NCI-H146 treated with DMSO at 0.1 percent for 48 hours (cell line): ENCODE measurements around the gene SCUBE1.

ENCODE experiments used
- DNase-seq: peaks from one replicate; lab custom pipeline; 2025; ENCODE audit not compliant: unreplicated experiment; lab: John Stamatoyannopoulos, UW

The SCUBE1 gene

DNA sequence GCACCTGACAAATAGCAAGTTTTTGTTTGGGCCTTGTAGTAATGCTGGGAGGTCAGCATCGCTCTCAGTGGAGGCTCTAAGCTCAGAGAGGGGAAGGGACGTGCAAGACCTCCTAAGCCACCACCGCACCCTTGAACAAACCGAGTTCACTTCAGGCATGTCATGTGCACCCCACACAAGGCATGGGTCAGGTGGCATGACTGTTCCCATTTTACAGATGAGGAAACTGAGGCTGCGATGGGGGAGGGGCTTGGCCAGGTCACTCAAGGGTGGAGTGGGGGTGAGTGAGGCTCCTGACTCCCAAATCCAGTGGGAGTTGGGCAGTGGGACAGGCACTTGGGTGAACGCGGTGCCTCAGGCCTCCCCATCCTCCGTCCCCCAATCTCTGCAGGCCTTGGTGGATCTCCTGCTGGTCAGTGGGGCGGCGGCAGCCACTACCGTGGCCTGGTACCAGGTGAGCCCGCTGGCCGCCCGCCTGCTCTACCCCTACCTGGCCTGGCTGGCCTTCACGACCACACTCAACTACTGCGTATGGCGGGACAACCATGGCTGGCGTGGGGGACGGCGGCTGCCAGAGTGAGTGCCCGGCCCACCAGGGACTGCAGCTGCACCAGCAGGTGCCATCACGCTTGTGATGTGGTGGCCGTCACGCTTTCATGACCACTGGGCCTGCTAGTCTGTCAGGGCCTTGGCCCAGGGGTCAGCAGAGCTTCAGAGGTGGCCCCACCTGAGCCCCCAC is 180.6 kb downstream of the SCUBE1 start:
- DNase-seq = no peak

DNA sequence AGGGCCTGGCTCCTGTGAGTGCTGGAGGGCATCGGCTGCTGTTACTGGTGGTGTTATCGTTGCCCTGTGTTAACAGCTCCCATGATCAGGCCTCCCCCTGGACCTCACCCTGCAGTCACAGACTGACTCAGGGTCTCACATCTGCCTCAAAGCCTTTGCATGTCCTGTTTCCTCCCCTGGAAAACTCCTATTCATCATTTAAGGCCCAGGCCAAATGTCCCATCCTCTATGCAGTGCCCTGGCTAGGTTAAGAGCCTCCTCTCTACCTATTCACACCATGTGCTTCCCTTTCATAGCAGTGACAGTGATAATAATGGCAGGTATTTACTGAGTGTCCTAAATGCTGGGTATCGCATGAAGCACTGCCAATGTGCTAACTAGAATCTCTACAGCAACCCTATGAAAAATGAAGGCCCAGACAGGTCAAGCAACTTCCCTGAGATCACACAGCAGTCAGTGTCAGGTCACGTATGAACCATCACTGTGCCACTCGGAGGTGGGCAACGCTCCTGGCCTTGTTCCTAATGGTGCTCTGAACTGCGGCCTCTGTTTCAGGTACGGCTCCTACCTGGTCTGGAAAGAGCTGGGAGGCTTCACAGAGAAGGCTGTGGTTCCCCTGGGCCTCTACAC is 182.6 kb downstream of the SCUBE1 start:
- DNase-seq = no peak

DNA sequence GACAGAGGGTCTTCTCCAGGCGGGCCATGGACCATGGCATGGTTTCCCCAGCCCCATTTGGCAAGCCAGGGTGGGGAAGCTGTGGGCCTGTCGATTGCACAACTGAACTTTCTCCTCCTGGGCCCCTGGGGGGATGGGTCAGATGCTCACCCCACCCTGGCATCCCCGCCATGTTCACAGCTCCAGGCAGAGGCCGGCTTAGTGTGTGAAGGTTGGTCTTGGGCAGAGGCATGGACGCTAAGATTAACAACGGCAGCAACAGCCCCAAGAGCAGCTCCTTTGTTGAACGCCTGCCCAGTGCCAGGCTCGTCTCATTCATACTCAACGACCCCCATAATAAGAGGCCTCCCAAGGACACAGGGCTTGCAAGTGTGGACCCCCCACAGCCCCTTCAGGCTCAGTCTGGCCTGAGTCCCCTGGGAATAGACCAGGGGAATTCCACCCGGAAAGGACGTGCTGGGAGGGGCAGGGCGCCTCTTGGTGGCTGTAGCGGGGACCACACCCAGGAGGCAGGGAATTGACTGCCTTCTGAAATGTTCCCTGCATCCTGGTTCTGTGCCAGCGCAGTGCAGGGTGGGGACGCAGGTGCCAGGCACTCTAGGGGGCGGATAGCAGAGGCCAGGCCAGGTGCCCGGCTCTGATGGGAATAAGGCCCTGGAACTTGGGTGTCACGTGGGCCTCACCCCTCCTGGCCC is 183.5 kb downstream of the SCUBE1 start:
- no peak for DNase-seq

DNA sequence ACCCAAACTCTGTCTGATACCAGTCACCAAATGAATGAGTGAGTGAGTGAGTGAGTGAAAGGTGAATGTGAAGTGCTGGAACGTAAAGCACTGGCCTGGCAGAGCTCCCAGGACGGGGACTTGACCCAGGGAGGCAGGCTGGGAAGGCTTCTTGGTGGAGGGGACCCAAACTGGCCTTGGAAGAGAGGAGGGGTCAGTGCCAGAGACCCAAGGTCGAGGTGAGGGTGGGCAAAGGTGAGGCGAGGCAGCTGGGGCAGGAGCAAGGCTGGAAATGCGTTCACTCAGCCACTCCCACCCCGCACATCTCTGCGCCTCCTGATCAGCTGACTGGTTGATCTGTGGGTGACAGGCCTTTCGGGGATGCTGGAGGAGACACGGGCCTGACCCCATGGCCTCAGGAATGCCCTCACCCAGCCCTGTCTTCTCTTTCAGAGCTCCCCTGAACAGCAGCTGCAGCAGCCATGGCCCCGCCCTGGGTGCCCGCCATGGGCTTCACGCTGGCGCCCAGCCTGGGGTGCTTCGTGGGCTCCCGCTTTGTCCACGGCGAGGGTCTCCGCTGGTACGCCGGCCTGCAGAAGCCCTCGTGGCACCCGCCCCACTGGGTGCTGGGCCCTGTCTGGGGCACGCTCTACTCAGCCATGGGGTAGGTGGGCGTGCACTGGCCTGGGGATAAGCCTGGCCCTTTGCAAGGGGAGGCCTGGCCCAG is 184.2 kb downstream of the SCUBE1 start:
- no peak for DNase-seq

DNA sequence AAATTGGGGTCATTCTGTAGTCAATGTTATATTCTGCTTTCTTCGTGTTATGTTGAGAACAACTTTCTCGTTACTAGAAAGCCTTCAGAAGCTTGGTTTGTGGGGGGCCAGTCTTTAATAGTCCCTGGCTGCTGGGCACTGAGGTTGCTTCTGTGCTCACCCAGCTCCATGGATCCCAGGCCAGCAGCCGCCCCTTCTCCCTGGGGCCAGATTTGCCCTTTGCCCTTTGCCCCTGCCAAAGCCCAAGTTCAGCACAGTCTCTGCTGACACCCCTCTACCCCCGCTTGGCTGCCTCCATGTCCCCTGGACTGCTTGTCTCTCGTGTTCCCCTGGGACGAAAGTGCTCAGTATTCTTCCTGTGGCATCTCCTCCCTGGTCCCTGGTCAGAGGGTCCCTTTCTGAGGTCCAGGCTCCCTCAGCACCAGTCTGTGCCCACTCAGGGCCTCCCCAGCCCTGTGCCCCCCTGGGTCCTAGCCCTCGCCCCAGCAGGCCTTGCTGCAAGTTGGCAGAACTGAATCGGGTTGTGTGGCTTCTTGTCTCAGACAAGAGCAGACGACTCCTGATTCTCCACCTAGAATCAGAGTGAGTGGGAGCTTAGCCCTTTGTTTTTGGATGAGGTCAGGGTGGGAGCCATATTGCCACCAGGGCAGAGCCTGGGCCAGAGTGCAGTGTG is 185.2 kb downstream of the SCUBE1 start:
- DNase-seq = no peak

DNA sequence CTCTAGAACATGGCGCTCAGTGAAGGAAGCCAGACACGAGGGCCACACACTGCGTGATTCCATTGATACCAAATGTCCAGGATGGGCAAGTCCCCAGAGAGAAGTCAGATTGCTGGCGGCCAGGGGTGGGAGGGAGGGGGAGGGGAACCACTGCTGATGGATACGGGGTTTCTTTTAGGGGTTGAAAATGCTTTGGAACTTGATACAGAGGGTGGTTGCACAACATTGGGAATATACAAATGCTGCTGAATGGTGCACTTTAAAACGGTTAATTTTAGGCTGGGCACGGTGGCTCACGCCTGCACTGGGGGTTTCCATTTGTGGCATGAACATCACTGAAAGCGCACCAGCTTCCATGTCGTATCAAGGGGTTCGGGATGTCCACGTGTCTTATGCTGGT is 186.8 kb downstream of the SCUBE1 start:
- DNase-seq = no peak

DNA sequence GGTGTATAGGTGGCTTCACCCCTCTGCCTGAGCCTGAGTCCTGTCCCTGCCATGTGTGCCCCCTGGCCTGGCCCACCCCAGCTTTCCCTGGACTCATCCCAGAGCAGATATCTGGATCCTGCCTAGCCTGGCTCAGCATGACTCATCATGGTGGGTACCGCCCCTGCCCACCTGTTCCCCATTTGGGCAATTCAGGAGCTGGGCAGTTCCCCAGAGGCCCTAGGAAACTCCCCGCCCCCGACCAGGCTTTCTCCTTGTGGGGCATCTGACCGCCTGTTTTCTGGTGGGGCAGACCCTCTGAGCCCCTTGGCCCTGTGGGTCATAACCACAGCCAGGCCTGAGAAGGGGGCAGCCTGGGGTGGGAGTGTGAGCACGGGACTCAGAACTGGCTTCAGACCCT is 187.4 kb downstream of the SCUBE1 start:
- no peak for DNase-seq

DNA sequence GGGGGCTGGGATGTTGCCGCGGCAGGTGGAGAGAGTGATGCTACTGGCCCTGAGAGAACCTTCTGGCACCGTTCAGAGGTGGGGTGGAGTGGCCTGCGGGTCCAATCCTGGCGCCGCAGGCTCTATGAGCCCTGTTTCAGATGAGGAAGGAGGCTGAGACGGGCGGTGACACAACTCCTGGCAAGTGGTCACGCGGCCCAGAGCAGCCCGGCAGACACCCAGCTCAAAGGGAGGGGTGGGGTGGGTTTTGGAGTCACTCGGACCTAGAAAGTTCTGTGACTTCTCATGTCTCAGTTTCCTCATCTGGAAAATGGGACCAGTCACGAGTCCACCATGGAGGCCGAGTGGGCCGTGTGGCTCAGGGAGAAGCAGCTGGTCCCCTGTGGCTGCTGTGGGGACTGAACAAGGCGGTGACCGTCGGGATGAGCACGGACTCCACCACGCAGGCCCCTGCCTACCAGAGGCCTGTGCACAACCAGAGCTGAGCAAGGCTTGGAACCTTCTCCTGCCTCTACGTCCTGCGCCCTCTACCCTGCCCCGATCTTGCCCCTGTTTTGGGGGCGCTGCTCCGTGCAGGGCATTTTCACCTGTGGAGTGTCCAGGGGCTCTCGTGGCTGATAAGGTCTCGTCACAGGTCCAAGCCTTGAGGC is 188.2 kb downstream of the SCUBE1 start:
- DNase-seq = no peak

DNA sequence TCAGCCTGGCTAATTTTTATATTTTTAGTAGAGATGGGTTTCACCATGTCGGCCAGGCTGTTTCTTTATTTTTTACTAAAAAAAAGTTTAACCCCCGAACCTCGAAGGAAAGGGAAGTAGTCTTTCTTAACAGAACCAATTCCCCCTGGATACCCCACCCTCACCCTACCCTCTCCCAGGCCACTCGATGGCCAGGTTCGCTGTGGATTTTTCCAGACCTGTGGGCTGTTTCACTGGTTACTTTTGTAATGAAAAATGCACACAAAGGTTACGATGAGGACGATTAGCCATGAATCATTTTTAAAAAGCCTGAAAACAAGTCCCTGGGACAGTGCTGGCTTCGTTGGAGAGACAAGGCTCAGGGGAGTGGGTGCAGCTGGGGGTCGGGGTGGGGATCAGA is 189.3 kb downstream of the SCUBE1 start:
- DNase-seq = no peak

DNA sequence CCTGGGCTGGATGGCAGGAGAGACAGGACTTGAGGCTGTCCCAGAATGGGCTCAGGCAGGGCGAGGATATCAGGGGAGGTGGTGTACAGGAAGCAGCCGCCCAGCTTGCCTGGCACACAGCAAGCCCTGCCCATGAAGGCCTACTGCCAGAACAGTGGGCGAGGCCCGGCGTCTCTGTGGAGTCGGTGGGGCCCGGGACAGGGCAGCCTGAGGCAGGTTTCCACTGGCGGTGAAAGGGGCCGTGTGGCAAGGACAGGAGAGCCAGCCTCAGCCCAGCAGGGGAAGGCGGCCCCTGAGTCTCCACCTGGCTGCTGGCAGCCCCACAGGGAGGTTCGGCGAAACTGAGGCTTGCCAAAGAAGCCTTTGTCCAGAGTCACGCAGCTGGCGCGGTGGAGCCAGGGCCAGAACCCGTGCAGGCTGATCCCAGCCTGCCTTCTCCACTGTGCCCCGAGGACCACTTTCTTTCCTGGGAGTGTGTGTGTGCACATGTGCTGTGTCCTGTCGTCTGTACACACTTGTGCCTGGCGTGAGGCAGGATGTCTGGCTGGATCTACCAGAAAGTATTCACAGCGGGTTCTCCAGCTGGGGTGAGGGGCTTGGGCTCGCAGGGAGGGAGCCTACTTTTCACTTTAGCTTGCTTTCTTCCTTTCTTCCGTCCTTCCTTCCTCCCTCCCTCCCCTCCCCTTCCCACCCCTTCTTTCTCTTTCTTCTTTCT is 190.7 kb downstream of the SCUBE1 start:
- DNase-seq = no peak

DNA sequence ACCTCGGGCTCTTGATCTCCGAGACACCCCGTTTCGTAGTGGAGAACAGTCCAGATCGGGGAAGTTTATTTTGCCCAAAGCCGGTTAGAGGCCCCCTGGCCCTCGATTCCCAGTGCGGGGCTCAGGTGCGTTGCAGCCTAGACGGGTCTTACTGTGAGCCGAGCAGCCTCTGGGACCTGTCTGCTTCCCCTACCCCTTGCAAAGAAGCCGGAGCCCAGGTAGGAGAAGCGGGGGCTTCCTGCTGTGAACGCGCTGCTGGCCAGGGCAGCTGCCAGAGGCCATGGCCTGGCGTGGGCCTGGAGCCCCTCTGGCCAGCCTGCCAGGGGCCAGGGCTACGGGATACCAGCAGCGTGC is 191.2 kb downstream of the SCUBE1 start:
- DNase-seq = no peak

DNA sequence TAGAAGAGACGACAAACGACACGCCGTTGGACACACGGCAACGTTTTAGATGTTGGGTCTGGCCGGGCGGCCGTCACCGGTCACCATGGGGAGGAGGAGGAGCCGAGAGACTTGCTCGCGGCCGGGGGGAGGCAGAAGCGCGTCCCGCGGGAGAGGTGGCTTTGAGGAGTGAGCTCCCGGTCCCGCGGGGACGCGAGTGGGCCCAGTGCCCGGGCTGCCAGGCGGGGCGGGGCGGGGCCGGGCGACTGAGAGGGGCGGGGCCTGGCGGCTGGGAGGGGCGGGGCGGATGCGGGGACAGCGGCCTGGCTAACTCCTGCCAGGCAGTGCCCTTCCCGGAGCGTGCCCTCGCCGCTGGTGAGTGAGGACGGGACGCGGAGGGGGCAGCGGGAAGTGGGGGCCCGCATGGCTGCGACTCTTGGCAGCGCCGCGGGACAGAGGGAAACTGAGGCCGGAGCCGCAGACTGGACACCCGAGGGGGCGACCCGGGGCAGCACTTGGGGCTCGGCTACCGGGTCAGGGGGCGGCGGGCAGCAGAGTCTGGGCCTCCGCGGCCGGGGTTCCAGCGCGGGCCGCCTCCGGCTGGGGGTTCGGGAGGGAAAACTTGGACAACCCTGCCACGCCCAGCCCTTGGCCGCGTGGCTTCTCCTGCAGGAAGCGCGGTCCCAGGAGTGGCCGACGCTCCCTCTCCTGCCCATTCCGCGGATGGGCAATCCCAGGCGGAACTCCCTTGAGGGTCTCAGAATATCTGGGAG is 191.7 kb downstream of the SCUBE1 start, which contains the start of gene TSPO:
Gene TSPO (plus strand): TSS at position 309 of the 752 bp plus-strand sequence. CDS start 7,680 bp downstream, outside the sequence.
- DNase-seq = no peak

DNA sequence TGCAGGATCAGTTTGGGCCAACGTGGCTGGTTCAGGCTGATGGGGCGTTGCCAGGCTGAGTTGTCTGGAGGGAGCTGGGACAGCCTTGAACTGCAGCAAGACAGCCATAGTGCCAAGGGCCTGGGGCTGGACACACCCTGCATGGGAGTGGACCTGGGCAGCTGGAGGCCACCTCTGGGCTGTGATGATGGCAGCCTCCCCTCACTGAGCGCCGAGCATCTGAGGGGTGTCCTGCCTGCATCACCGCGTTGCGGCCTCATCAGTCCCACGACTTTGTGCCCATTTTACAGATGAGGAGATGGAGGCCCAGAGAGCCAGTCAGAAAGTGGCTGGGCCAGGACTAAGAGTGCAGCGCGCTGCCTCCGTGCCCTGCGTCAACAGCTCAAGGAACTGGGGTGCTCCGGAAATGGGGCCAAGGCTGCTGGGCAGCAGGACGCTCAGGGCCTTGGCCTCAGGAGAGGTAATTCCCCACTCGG is 192.4 kb downstream of the SCUBE1 start:
- no peak for DNase-seq

DNA sequence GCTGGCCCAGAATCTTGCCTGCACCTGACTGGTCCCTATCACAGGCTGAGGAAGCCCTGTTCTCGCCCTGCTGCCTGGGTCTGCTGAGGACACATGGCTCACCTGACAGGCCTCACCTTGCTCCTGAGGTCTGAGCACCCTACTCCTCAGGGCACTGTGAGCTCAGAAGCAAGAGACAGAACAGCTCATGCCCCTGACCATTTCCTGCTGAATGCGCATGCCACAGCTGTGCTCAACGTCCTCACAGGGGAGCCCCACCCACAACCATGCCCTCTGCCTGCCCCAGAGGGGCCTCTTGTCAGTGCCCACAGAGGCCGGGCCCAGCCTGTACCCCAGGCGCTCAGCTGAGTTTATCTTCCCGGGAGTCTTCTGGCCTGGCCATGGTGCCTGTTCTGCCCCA is 194.6 kb downstream of the SCUBE1 start:
- DNase-seq = no peak

DNA sequence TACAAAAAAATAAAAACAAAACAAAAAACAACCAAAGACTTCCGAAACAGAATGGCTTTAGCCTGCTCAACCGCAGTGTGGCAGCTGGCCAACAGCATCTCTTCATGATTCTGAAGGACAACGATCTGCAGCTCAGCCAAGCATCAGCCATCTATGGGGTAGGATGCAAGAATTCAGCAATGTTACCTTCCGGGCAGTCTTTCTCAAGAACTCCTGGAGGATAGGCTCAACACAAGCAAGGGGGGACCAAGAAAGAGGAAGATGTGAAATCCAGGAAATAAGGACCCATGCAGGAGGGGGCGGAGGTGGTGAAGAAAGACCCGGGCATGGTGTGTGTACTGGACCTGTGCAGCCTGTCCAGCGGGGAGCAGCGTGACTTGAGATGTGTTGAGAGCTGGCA is 195.4 kb downstream of the SCUBE1 start:
- no peak for DNase-seq
